Mesendoderm (in vitro differentiated cells): Measurements from ENCODE around the gene COL11A2.

ENCODE experiments used
- DNase-seq: peaks from one replicate; pipeline ENCODE4 v3.0.0; 2013
- H2AK5ac ChIP-seq: 2 replicates; pipeline ENCODE4 v1.6.1; 2013; ENCODE audit warnings: low read length, inconsistent platforms
- H2BK120ac ChIP-seq: 2 replicates; pipeline ENCODE4 v1.6.1; 2013; ENCODE audit warnings: low read depth, mild to moderate bottlenecking, low read length, moderate library complexity, mixed read lengths
- H2BK15ac ChIP-seq: replicated peaks from 2 replicates; pipeline ENCODE4 v1.6.1; 2013; ENCODE audit warnings: low read depth, mild to moderate bottlenecking, moderate library complexity
- H2BK5ac ChIP-seq: 2 replicates; pipeline ENCODE4 v1.6.1; 2013; ENCODE audit warnings: low read length, inconsistent platforms
- H3K18ac ChIP-seq: 2 replicates; pipeline ENCODE4 v1.6.1; 2013; ENCODE audit warnings: mild to moderate bottlenecking, low read length, mixed read lengths
- H3K23ac ChIP-seq: one replicate; pipeline ENCODE4 v1.6.1; 2013; ENCODE audit warnings: low read length
- H3K27ac ChIP-seq: 2 replicates; pipeline ENCODE4 v1.5.1; 2013; ENCODE audit warnings: low read depth, mild to moderate bottlenecking, inconsistent platforms, low read length, moderate library complexity
- H3K27me3 ChIP-seq: 2 replicates; pipeline ENCODE4 v1.6.1; 2013; ENCODE audit warnings: low read length, control low read depth, mild to moderate bottlenecking, inconsistent platforms; ENCODE audit not compliant: insufficient read depth, poor library complexity
- H3K36me3 ChIP-seq: 2 replicates; pipeline ENCODE4 v1.6.1; 2013; ENCODE audit warnings: low read length, inconsistent platforms; ENCODE audit not compliant: control insufficient read depth, insufficient read depth
- H3K4ac ChIP-seq: one replicate; pipeline ENCODE4 v1.6.1; 2013; ENCODE audit warnings: low read depth, mild to moderate bottlenecking, low read length, moderate library complexity
- H3K4me1 ChIP-seq: 2 replicates; pipeline ENCODE4 v1.6.1; 2013; ENCODE audit warnings: low read depth, low read length, inconsistent platforms; ENCODE audit not compliant: control insufficient read depth
- H3K4me2 ChIP-seq: 2 replicates; pipeline ENCODE4 v1.6.1; 2013; ENCODE audit warnings: low read length
- H3K4me3 ChIP-seq: 2 replicates; pipeline ENCODE4 v1.5.1; 2013; ENCODE audit warnings: mild to moderate bottlenecking, low read length
- H3K56ac ChIP-seq: one replicate; pipeline ENCODE4 v1.6.1; 2013; ENCODE audit warnings: low read length
- H3K79me1 ChIP-seq: 2 replicates; pipeline ENCODE4 v1.6.1; 2013; ENCODE audit warnings: low read length, inconsistent platforms
- H3K79me2 ChIP-seq: 2 replicates; pipeline ENCODE4 v1.6.1; 2013; ENCODE audit warnings: mild to moderate bottlenecking, low read length; ENCODE audit not compliant: control insufficient read depth, insufficient read depth
- H3K9ac ChIP-seq: 2 replicates; pipeline ENCODE4 v1.6.1; 2013; ENCODE audit warnings: low read length, inconsistent platforms
- H4K5ac ChIP-seq: one replicate; pipeline ENCODE4 v1.6.1; 2013; ENCODE audit warnings: low read length
- H4K8ac ChIP-seq: one replicate; pipeline ENCODE4 v1.6.1; 2013; ENCODE audit warnings: low read depth, mild to moderate bottlenecking, control low read depth, low read length, moderate library complexity
- WGBS: extraction: QIAGEN DNeasy Blood & Tissue Kit; methylation state at CpG from one replicate; pipeline ENCODE4 v1.1.7; 2013; ENCODE audit warnings: low lambda C conversion rate, missing lambda C conversion rate; ENCODE audit not compliant: insufficient coverage; ENCODE audit errors: extremely low coverage; 5-methylcytosine and 5-hydroxymethylcytosine counted together

COL11A2 gene

GRCh38 chr6:33187809-33188208 is 4.5 kb downstream of the COL11A2 start:
- Histone ChIP-seq H3K56ac (no peak overlapping the region), H3K9ac (no peak overlapping the region), H3K23ac (no peak overlapping the region), H2BK120ac (no peak overlapping the region), H4K8ac (no peak overlapping the region), H2BK5ac (no peak overlapping the region), H3K4ac (no peak overlapping the region), H3K79me1 (no peaks in the 10 kb centered on the region), H2BK15ac (no peak overlapping the region), H2AK5ac (no peak overlapping the region), H4K5ac (no peak overlapping the region), H3K27ac (no peak overlapping the region), H3K4me3 (no peak overlapping the region), H3K36me3 (no peaks in the 10 kb centered on the region), H3K27me3 (no peaks in the 10 kb centered on the region), H3K18ac (no peak overlapping the region), H3K79me2 (no peaks in the 10 kb centered on the region), H3K4me2 (no peak overlapping the region), H3K4me1 (peaks cover 3% of the 10 kb centered on the region)
- DNase-seq: no peak
- WGBS: no CpG with 5 or more reads among the region's 1 CpG

GRCh38 chr6:33185654-33186187 is 6.5 kb downstream of the COL11A2 start:
- WGBS: 100% methylated on average over 1 of the region's 4 CpGs
- H3K56ac ChIP-seq: no peak overlapping the region

GRCh38 chr6:33185190-33185589 is 7.1 kb downstream of the COL11A2 start:
- H2BK120ac ChIP-seq: no peak overlapping the region
- no peak overlapping the region for H4K8ac ChIP-seq
- no peaks in the 10 kb centered on the region for H3K27me3 ChIP-seq
- H3K4me1 ChIP-seq: no peaks in the 10 kb centered on the region
- WGBS: no CpG with 5 or more reads among the region's 9 CpGs
- H3K4me3 ChIP-seq: no peak overlapping the region
- no peak overlapping the region for H3K56ac ChIP-seq
- no peak overlapping the region for H3K4me2 ChIP-seq
- H3K79me1 ChIP-seq: no peaks in the 10 kb centered on the region
- no peaks in the 10 kb centered on the region for H3K36me3 ChIP-seq
- no peak overlapping the region for H4K5ac ChIP-seq
- no peak overlapping the region for H2AK5ac ChIP-seq
- no peak overlapping the region for H2BK5ac ChIP-seq
- H3K79me2 ChIP-seq: no peaks in the 10 kb centered on the region
- no peak overlapping the region for H3K18ac ChIP-seq
- no peak overlapping the region for H3K4ac ChIP-seq
- no peak overlapping the region for H3K9ac ChIP-seq
- H3K23ac ChIP-seq: no peak overlapping the region
- H3K27ac ChIP-seq: no peak overlapping the region
- DNase-seq: no peak
- H2BK15ac ChIP-seq: no peak overlapping the region

More at GRCh38 chr6:33185654-33186187, 6.5 kb downstream of the COL11A2 start:
- no peak overlapping the region for H3K4me3 ChIP-seq
- no peaks in the 10 kb centered on the region for H3K4me1 ChIP-seq
- no peak overlapping the region for H4K5ac ChIP-seq
- H3K36me3 ChIP-seq: no peaks in the 10 kb centered on the region
- DNase-seq: no peak
- no peak overlapping the region for H2AK5ac ChIP-seq
- H2BK120ac ChIP-seq: no peak overlapping the region
- H3K4me2 ChIP-seq: no peak overlapping the region
- H3K18ac ChIP-seq: no peak overlapping the region
- no peak overlapping the region for H3K23ac ChIP-seq
- H3K9ac ChIP-seq: no peak overlapping the region
- H3K79me1 ChIP-seq: no peaks in the 10 kb centered on the region
- no peaks in the 10 kb centered on the region for H3K27me3 ChIP-seq
- H2BK5ac ChIP-seq: no peak overlapping the region
- H3K4ac ChIP-seq: no peak overlapping the region
- no peak overlapping the region for H4K8ac ChIP-seq
- H2BK15ac ChIP-seq: no peak overlapping the region
- no peak overlapping the region for H3K27ac ChIP-seq
- H3K79me2 ChIP-seq: no peaks in the 10 kb centered on the region

GRCh38 chr6:33183071-33183683 is 9.1 kb downstream of the COL11A2 start:
- Histone ChIP-seq H3K27me3 (no peaks in the 10 kb centered on the region), H3K4ac (no peak overlapping the region), H2BK15ac (no peak overlapping the region), H3K18ac (no peak overlapping the region), H3K79me2 (no peaks in the 10 kb centered on the region), H3K9ac (no peak overlapping the region), H2BK120ac (no peak overlapping the region), H4K8ac (no peak overlapping the region), H3K27ac (no peak overlapping the region), H2BK5ac (no peak overlapping the region), H3K79me1 (no peaks in the 10 kb centered on the region), H4K5ac (no peak overlapping the region), H3K23ac (no peak overlapping the region), H3K36me3 (no peaks in the 10 kb centered on the region), H3K4me2 (no peak overlapping the region), H2AK5ac (no peak overlapping the region), H3K4me1 (no peaks in the 10 kb centered on the region), H3K4me3 (no peak overlapping the region), H3K56ac (no peak overlapping the region)
- no peak for DNase-seq
- WGBS: no CpG with 5 or more reads among the region's 5 CpGs

GRCh38 chr6:33181141-33181540 is 11.1 kb downstream of the COL11A2 start:
- no peak for DNase-seq
- H3K27ac ChIP-seq: no peak overlapping the region
- H3K79me1 ChIP-seq: no peaks in the 10 kb centered on the region

More at GRCh38 chr6:33181141-33181540, 11.1 kb downstream of the COL11A2 start:
- no peaks in the 10 kb centered on the region for H3K4me1 ChIP-seq
- no peak overlapping the region for H2BK15ac ChIP-seq
- no peaks in the 10 kb centered on the region for H3K36me3 ChIP-seq
- H3K4me2 ChIP-seq: no peak overlapping the region
- no peak overlapping the region for H3K9ac ChIP-seq
- H2BK5ac ChIP-seq: no peak overlapping the region
- no CpG with 5 or more reads among the region's 7 CpGs for WGBS
- no peak overlapping the region for H2AK5ac ChIP-seq
- H3K27me3 ChIP-seq: no peaks in the 10 kb centered on the region
- no peaks in the 10 kb centered on the region for H3K79me2 ChIP-seq
- H3K23ac ChIP-seq: no peak overlapping the region
- H3K56ac ChIP-seq: no peak overlapping the region
- H4K5ac ChIP-seq: no peak overlapping the region
- no peak overlapping the region for H3K4ac ChIP-seq
- no peak overlapping the region for H3K4me3 ChIP-seq
- H2BK120ac ChIP-seq: no peak overlapping the region
- no peak overlapping the region for H3K18ac ChIP-seq
- no peak overlapping the region for H4K8ac ChIP-seq
